Hematopoietic multipotent progenitor cell (in vitro differentiated cells): ENCODE data around the gene FNDC3B. TPM values are rescaled to one million over a fixed set of nuclear protein-coding genes. Genes with fewer than 3 reads are reported as not detected.

Experiments
- DNase-seq, 3 donors: peaks; one replicate each; pipeline ENCODE4 v3.0.0-alpha.2; 2011 to 2015; ENCODE audit warnings: low read depth in 2 of 3, low spot score in 2 of 3
- total RNA-seq: library from RNA; depleted of rRNA; stranded (reverse); fragments of >200 nt; gene quantifications from one replicate; pipeline ENCODE4 v1.2.3, GENCODE V29; 2012

The FNDC3B gene
- total RNA-seq, 1 donor, result 28.0 TPM

DNA sequence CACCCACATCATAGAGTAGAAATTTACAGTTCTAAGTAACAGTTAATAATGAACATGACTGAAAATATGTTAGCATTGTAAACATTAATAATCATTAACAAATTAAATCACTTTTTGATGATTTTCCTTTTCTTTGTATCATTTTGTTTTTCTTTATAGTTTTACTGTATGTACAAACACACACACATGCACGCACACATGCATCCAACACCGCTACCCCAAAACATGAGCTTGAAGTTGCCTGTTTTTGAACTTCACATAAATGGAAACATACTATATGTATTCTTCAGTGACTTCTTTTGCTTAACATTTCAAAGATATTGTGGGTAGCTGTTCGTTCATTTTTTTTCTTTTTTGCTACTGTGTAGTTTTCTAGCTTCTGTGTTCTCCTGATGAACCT is 123.9 kb downstream of the FNDC3B start:
- DNase-seq, result no peak

DNA sequence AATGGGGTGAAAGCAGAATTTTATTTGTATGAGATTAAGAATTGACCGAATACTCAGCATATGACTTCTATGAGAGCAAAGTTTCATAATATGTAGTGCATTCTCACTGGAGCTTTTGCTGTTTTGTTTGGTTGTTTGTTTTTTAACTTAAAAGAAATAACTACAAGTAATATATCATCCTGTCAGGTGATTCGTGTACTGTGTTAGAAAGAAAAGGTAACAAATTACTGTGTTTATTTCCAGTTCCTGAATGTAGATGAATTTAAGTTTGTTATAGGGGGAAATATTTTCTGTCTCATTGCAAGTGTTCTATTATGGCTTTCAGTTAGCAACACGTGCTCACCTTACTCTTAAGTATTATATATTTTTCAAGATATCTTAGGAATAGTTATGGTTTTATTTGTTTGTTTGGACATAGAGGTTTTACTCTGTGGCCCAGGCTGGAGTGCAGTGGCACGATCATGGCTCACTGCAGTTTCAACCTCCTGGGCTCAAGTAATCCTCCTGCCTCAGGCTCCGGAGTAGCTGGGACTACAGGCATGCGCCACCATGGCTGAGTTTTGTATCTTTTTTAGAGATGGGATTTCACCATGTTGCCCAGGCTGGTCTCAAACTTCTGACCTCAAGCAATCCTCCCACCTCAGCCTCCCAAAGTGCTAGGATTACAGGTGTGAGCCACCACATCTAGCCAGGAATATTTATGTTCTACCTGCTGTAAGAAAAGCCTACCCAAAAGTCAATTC is 125.4 kb downstream of the FNDC3B start:
- DNase-seq, result no peak

DNA sequence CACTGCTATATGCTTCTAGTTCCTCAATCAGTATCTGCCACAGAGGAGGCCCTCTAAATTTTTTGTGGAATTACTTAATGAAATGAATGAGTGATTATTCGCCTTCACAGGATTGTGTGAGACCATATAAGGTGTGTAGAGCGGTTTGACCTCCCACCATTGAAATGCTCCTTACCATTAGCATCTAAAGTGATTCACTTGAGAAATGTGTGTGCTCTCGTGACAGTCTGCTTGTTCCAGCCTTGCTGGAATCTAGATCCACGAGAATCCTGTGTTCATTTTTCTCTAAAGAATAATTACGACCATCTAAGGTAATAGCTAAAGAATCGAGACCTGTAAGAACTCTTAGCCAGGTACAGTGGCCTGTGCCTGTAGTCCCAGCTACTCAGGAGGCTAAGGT is 126.9 kb downstream of the FNDC3B start:
- no peak for DNase-seq

DNA sequence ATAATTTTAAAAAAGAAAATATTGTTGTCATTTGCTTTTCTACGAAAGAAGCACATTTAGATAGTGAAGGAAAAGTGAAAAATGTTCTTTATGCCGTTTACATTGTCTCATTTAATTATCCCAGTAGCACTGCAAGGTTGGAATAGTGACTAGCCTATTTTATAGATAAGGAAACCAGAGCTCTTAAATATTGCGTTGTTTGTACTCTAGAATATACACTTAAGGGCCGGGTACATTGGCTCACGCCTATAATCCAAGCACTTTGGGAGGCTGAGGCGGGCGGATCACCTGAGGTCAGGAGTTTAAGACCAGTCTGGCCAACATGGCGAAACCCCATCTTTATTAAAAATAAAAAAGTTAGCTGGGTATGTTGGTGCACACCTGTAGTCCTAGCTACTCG is 127.5 kb downstream of the FNDC3B start:
- no peak for DNase-seq

DNA sequence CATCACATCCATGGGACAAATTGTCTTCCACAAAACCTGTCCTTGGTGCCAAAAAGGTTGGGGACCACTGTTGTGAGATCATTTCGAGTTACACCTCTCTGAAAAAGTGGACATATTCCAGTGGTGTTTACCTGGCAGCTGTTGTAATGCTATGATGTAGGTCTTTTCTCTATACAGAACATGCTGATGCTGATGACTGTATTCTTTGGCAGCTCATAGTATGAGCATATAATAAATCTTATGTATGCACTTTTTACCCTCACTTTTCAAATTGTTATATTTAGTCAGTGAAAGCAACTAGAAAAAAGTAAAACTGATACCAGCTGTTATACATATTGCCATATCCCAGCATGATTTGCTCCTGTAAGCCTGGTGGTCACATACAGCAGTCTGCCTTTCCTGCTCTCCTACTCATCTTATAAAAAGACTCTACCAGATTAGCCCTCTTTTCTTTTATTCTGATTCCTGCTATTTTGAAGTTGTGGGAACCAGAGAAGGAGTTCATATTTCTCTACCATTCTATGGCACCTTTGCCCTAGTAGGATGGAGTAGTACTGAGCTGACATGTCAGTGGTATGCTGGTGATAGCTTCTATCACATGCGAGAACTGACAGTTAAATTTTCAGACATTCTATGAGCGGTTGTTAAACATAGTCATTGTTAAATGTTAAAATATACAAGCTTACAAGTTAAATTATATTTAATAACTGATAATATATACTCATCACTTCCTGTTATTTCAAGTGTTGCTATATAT is 128.7 kb downstream of the FNDC3B start:
- DNase-seq, result no peak

DNA sequence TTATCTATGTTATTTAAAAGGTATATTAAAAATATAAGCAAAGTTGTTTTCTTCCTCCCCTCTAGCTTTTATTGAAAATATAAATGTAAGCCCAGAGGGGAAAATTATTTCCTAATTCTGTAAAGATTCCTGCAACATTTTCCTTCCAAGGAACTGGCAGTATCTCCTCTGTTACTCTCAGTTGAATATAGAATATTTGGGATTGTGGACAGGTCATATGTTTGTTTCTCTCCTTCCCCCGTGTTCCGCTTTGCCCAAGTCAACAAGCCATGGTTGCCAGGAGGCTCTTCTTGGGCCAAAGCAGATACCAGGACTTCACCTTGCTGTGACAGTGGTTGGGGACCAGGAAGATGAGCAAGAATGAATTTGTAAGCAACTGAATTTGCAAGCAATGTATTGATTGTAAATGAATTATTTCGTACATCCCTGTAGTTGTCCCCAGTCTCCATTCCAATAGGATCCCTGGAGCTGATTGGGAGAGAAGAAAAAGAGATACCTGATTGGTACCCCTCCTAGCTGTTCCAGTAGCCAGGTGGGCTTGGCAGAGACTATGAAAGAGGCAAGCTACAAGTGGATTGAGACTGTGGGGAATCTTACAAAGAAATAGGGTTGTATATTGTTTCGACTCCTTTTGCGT is 130.8 kb downstream of the FNDC3B start:
- no peak for DNase-seq

DNA sequence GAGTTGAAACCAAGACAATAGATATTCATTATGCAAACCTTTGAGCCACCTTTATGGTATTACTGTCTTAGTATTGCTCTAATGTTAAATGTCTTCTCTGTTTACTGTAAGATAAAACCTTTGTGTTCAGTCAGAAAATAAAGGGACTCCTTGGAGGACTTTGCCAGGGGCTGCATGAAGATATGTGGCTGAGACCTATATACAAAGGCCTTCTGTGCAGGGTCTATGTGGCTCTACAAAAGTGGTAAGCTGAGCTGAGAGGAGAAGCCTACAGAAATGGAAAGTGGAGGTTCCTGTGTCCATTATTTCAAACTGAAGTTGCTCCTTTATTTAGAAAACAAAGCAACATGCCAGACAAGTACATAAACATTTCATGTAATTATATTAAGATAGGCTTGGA is 131.5 kb downstream of the FNDC3B start:
- no peak for DNase-seq

DNA sequence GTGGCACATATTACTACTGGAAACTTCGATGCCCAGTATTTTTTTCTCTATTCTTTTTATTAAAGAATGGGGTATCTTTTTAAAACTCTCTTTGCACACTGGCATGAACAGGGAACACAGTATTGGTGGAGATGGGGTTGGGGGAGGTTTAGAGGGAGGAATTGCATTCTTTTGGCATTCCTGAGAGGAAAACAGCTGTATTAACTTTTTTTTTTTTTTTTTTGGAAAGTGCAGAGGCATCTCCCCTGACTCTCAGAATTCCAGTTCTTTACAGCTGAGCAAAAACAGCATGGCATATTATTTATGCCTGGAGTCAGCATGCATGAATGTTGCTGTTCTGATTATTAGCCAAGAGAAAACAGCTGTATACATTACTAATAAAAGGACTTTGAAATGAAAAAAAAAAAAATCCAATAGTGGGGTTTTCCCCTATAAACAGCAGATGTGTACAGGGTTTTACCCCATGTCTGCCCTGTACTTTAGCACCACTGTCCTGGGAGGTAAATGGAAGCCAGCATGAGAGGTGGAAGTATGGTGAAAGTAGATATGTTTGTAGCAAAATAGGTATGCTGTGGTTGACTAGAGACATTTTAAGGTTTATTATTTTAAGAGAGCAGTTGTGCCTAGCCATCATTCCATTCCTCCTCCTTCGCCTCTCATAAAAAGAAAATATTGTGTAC is 132.2 kb downstream of the FNDC3B start:
- DNase-seq, result no peak

DNA sequence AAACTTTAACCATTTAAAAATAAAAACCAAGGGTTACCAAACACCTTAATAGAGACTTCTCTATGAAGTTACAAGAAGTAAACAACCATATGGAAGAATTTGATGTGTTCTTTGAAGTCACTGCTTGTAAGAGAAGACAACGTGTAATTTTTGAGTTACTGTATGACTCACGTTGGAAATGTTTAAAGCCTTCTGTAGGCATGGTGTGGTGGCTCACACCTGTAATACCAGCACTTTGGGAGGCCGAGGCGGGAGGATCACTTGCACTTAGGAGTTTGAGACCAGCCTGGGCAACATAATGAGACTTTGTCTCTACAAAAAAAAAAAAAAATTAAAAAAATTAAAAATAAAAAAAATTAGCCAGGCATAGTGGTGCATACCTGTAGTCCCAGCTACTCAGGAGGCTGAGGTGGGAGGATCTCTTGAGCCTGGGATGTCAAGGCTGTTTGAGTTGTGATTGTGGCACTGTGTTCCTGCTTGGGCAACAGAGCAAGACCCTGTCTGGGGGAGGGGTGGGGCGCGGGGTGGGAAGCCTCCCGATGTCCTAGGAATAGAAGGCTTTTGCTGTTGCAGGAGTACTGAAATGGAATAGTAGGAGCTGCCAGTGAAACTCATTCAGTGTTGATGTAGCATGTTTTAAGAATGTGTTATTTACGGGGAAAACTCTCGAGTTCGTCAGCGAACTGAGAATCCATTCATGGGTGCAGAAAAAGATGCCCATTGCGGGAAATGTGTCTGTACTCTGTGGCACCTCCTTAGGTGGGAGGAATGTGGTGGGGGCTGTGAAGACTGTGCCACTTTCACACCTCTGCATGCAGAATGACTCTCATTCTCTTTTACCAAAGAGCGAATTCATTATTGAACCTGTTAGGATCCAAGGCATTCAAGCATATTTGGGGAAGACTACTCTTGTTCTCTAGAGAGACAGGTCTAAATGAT is 134.2 kb downstream of the FNDC3B start:
- no peak for DNase-seq

DNA sequence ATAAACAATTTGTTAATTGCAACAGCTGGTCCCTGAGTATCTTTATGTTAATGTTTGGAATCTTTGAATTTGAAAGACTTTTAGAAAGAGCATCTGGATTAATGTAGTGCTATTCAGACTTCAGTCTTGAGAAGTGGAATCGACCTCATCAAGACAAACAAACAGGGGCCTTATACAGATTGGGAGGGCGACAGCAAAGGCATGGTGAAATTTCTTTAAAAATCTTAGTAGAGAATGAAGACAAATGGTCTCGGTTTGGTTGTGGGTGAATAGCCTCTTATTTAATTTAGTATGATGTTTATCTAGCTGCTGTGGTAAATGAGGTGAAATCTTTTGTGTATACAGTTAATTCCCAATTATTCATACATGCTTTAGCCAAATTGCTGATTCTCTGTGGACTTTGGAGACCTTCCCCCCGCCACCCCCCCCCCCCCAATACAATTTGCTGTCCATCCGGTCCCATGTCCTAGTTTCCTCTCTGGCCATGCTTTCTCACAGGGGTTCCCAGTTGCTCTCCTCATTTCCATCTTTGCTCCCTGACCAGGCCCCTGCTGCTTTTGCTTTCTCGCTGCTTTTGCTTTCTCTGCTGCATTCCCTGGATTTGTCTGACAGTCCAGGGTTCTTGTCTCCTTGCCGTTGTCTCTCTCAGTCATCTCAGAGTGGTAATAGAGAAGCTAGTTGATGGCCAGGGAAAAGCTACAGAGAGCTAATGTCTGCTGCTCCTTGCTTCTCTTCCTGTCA is 135.3 kb downstream of the FNDC3B start:
- no peak for DNase-seq

DNA sequence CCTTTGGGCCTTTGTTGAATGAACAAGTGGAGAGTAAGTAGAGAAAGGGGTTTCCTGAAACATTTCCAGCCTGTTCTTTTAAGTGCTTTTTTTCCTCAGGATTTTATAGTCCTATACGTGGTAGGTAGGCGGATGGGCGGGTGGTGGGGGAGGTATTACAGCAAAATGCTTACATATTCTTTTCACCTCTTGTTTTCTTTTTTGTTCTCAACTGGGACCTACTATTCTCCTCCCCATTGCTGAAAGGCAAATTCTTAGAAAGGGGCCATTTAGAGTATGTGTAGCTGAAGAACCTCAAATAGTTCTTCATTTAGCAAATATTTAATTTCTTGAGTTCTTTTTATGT is 135.8 kb downstream of the FNDC3B start:
- DNase-seq, result no peak

DNA sequence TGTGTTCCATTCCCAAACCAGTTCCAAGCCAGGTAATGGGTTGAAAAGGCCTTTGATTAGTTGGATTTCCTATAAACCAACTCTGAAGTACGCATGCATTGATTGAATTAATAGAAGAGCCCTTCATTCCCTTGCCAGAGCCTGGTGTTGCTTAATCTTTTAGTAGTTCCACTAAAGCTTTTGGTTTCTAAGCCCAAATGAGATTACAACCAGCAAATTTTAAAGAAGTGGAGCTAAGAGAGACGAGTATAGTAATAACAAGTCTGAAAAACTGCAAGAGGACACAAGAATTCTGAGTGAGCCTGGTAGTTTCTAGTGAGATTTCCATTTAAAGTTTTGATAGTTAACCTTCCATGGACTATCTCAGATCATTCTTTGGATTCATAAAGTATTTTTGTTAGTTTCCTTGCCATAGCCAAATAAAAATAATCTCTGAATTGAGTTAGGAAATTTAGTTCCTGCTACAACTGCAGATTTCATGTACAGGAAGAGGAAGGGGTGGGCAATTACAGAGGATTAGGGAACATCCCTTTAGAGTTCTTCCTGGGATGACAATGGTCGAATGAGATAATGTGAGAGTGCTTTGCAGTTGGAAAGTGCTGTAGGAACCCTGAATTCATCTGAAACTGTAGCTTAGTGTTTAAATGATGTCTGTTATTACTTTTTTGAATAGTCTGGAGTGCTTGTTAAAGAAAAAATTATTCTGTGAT is 136.8 kb downstream of the FNDC3B start:
- DNase-seq, result no peak

DNA sequence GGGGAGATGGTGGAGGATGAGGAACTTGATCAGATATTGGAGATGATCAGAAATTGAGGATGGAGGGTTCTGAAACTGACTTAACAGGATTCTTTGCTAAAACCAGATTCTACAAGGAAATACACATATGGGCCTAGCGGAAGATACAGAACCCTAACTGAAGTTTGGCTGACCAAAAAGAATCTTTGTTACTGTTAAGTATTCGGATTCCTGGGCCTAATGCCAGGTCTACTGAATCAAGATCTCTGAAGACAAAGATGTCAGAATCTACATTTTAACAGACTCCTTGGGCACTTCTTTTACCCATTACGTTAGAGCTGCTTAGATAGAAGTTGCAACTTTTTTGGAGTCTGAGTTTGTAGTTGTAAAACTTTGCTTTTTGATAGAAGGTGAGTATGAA is 137.7 kb downstream of the FNDC3B start:
- DNase-seq, result no peak

DNA sequence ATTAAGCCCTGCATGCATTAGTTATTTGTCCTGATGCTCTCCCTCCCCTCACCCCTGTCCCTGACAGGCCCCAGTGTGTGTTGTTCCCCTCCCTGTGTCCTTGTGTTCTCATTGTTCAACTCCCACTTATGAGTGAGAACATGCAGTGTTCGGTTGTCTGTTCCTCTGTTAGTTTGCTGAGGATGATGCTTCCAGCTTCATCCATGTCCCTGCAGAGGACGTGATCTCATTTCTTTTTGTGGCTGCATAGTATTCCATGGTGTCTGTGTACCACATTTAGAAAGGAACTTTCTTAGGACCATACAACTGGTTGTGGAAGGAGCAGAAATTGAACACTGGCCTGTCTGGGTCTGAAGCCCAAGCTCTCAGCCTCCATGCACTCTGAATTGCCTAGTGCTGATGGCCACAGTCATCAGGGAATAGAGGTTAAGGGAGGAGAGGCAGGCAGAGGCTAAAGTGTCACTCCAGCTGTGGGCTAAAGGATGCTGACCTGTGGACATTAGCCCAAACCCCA is 138.5 kb downstream of the FNDC3B start:
- DNase-seq, result no peak

DNA sequence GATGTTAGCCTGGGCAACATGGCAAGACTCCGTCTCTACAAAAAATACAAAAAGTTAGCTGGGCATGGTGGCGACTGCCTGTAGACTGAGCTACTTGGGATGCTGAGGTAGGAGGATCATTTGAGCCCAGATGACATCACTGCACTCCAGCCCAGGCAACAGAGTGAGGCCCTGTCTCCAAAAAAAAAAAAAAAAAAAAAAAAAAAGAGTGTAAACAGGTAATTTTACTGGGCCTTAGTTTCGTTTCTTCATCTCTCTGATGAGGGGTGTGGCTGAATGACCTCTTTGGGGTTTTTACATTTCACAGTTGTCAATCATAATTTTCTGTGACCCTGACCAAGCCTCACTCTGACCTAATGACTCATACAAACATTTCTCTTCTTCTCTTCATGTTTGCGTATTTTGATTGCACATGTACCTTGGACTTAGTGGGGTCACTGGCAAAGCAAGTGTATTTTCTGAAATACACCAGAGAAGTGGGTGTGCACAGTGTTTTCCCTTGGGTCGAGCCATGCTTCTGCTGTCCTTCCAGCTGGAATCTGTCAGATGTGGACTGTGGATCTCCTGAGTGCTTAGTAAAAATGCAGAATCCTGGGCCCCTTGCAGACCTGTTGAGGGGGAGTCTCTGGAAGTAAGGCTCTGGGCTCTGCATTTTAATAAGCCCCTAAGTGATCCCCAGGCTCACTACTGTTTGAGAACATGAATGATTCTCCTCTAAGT is 140.5 kb downstream of the FNDC3B start:
- DNase-seq, result no peak

DNA sequence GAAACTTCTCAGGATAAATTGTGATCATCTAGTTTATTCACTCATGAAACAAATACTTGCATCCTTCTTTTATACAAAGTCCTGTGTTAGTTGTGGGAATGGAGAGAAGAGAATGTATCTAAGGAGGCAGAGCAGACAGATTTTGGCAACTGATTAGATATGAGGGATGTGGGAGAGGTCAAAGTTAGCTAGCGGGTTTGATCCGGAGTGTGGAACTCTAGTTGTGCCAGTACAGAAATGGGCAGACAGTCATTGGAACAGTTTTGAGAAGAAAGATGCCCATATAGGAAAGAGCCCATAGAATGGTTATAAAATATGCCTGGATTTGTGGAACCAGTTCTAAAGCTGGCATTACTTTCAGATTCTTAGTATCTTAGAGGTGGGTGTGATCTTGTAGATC is 141.1 kb downstream of the FNDC3B start:
- no peak for DNase-seq

DNA sequence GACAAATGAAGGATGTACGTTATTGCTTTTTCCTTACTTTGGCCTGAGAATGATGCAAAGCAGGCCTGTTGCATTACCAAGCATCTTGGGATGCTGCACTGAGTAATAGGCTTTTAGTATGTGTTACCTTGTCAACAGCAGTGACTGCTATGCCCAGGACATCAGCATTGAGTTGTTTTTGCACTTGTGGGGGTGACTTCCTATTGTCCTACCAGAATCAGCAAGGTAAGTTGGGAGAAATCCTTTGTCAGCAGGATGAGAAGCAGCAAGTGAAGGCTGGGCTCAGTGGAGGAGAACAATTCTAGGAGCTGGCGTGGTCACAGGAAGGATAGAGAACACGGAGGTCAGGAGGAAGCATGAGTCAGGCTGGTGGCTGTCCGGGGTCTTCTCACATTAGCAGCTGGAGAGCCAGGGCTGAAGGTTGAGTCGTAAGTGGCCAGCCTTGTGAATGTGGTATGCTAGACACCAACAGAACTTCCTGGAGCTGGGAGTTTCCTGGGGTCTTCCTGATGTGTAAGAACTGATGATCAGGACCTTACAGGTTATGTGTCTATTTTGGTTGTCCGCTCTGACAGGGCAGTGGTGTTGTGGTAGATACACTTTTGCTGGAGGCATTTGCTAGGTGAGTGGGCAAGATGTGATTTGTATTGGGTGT is 142.7 kb downstream of the FNDC3B start:
- peak in 1 of 3 donors; percentile 27 for DNase-seq

DNA sequence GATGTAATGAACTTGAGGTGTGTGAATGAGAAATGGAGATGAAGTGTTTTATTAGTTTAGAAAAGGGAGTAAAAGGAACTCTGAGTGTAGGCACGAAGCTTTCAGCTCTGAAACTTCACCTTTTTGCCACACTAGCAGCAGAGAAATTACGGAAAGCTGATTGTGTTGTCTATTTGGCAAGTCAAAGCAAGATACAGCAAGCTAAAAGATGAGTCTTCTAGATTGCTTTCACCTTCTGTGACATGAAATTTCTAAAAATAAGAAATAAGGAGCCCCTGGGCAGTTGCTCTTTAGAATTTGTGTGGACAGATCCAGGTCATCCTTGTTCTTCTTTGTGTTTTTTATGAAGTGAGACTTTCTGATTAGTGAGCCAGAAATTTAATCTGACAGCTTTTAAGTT is 143.4 kb downstream of the FNDC3B start:
- no peak for DNase-seq
